ENCODE data around the gene PPAT. TPM values are rescaled to one million over a fixed set of nuclear protein-coding genes. Genes with fewer than 3 reads are reported as not detected.

The PPAT gene
- total and polyA plus RNA-seq, 11 donors = 0.65 to 6.5 (median 3.7) TPM

DNA sequence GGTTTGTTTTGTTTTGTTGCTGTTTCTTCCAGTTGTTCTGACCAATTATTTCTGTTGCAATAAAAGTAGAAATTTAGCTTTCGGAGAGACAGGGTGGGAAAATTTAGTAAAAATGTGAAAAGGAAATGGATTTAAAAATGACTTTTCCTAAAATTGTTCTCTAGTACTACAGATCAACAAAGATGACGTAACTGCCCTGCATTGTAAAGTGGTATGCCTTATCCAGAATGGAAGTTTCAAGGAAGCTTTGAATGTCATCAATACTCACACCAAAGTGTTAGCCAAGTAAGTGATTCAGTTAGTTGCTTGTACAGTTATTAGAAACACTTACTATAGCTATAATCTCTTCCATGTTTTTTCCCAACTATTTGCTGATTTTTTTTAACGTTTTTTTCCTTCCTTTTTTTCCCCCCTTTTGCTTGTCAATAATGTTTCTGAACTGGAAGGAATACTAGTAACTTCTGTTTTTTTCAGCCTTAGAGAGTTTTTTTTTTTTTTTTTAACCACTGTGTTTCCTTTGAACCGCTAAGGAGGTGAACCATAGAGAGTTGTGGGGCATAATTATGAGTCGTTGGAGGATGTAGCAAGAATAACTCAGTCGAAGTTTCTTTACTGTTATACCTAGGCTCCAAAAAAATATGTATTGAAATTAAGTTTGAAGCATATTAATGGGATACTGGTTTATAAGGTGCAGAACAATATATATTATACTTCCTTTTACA is 34.2 kb upstream of the PPAT start:
- Histone ChIP-seq H3K4me3 (peak overlapping the region in 2 of 12 donors; percentile 81 to 82), H3K27ac (no peak overlapping the region), H3K4me1 (peaks cover 3 to 44% (median 31%) of the 10 kb centered on the region in 12 donors), H3K36me3 (peaks cover 0 to 53% (median 47%) of the 10 kb centered on the region in 9 donors), H3K9me3 (no peaks in the 10 kb centered on the region), H3K27me3 (no peaks in the 10 kb centered on the region)
- ATAC-seq (no peak), DNase-seq (no peak)
- no peak for TF ChIP-seq POLR2A (IDR thresholded peaks at IDR 0.05)
- TF ChIP-seq, protein P1, sequence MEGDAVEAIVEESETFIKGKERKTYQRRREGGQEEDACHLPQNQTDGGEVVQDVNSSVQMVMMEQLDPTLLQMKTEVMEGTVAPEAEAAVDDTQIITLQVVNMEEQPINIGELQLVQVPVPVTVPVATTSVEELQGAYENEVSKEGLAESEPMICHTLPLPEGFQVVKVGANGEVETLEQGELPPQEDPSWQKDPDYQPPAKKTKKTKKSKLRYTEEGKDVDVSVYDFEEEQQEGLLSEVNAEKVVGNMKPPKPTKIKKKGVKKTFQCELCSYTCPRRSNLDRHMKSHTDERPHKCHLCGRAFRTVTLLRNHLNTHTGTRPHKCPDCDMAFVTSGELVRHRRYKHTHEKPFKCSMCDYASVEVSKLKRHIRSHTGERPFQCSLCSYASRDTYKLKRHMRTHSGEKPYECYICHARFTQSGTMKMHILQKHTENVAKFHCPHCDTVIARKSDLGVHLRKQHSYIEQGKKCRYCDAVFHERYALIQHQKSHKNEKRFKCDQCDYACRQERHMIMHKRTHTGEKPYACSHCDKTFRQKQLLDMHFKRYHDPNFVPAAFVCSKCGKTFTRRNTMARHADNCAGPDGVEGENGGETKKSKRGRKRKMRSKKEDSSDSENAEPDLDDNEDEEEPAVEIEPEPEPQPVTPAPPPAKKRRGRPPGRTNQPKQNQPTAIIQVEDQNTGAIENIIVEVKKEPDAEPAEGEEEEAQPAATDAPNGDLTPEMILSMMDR (IDR thresholded peaks at IDR 0.05) = no peak
- intact Hi-C loops (cut with DNase I) = loop anchor here in 2 of 10 donors (5.0 kb wide), 2 partner anchors 42 to 47 kb away; no protein-coding TSS in a partner anchor
- 70 to 78% (median 74%) methylated on average over 6 of the region's 6 CpGs for WGBS, 4 donors

DNA sequence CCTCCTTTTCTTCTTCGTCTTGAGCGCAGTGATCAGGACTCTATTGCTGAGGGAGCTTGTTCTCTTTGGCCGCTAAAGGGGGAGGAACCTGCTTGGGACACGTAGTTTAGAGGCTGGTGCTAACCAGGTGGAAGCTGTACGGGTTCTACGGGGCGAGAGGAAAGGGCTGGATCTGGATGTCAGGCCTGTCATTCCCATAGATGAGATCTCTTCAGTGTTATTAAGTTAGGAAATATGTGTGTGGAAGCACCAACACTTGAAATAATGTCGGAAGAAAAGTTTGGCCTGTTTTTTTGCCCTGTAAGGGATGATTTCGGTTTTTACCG is 32.6 kb upstream of the PPAT start:
- no peak for DNase-seq
- TF ChIP-seq, protein P1 (IDR thresholded peaks at IDR 0.05) = no peak
- TF ChIP-seq POLR2A (IDR thresholded peaks at IDR 0.05) = no peak
- peaks cover 3 to 54% (median 35%) of the 10 kb centered on the region in 12 donors for H3K4me1 ChIP-seq
- peaks cover 0 to 38% (median 31%) of the 10 kb centered on the region in 9 donors for H3K36me3 ChIP-seq
- intact Hi-C loops (cut with DNase I) = loop anchor here in 2 of 10 donors (5.0 kb wide), 2 partner anchors 41 to 46 kb away; no protein-coding TSS in a partner anchor
- H3K9me3 ChIP-seq = no peaks in the 10 kb centered on the region
- peak in 3 of 4 donors; percentile 34 to 60 (median 51) for ATAC-seq
- 1% methylated on average over 10 of the region's 10 CpGs for WGBS, 4 donors
- no peaks in the 10 kb centered on the region for H3K27me3 ChIP-seq
- peak overlapping the region in 11 of 12 donors; percentile 79 to 92 (median 87) for H3K27ac ChIP-seq
- peak overlapping the region; percentile 66 to 97 (median 90) for H3K4me3 ChIP-seq

DNA sequence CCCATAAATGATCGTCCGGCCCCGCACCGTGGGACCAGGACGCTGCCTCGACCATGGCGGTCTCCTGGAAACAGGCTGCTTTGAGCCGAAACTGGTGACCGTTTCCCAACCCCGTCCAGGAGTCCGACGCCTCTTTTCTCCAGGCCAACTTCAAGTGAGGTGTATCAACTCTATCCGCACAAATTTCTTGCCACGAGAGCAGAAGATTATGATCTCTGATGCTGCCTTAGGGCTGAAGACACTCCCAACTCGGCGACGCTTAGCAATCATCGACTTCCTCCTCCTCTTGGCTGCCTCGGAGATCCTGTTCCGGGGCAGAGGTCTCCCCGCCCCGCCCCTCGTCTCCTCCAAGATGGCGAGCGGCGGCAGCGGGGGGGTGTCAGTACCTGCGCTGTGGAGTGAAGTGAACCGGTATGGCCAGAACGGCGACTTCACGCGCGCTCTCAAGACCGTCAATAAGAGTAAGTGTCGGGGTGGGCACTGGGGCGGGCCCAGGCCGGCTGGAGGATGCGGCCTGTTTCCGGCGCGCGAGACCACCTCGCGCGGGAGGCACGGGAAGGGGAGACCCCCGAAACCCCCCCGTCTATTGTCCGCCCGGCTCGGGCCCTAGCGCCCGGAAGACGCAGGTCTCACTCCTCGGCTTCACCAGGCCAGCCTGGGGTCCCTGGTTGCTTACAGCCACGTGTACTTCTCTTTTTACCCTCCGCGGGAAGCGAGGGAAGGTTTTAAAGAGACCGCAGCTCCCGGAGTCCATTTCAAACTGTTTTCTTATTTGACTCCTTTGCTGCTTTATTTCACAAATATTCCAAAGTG is 32.1 kb upstream of the PPAT start, which contains the start of gene SRP72:
Gene SRP72, plus strand, starts transcription at position 334 of the 813 bp plus-strand sequence. Its CDS starts 19 bp downstream, at position 353.
- DNase-seq = peak; percentile 89 to 92 (median 91)

More for the DNA sequence above, 32.1 kb upstream of the PPAT start, which contains the start of gene SRP72:
- Histone ChIP-seq H3K4me3 (peak within 1 kb of the TSS; percentile 66 to 97 (median 90)), H3K36me3 (peaks cover 0 to 38% (median 28%) of the 10 kb centered on the region in 9 donors), H3K27ac (peak within 1 kb of the TSS; percentile 74 to 92 (median 87)), H3K27me3 (no peaks in the 10 kb centered on the region), H3K9me3 (no peaks in the 10 kb centered on the region), H3K4me1 (peaks cover 3 to 54% (median 35%) of the 10 kb centered on the region in 12 donors)
- TF ChIP-seq, protein P1 (IDR thresholded peaks at IDR 0.05) = peak in 1 of 12 donors; percentile 14
- peak in 1 of 2 donors; percentile 51 for TF ChIP-seq POLR2A (IDR thresholded peaks at IDR 0.05)
- peak; percentile 97 to 99 (median 98) for ATAC-seq
- intact Hi-C loops (cut with DNase I) = loop anchor here in 5 of 10 donors (1.0 to 5.0 kb wide), 4 partner anchors 31 to 45 kb away; partner anchors contain the start of gene PAICS (in 3 of the 5)
- 0% methylated on average over 32 to 62 of the region's 62 CpGs for WGBS, 4 donors

Measured in heart left ventricle (tissue), 16 donors.